ENCODE measurements around the gene P4HA2.

P4HA2 gene

GRCh38 chr5:132272311-132273210 lies 44.9 kb upstream of the P4HA2 start:
- intact Hi-C loops (cut with DNase I; ENCODE audit: low total_unique reads): no loop called here
- Histone ChIP-seq H3K27me3 (no peaks in the 10 kb centered on the region), H3K4me3 (no peak overlapping the region), H3K4me1 (peaks cover 0 to 21% (median 1%) of the 10 kb centered on the region in 4 donors), H3K9me3 (no peaks in the 10 kb centered on the region), H3K36me3 (peaks cover 0 to 62% (median 32%) of the 10 kb centered on the region in 3 donors), H3K27ac (no peak overlapping the region)
- peak; percentile 78 to 90 for TF ChIP-seq CTCF (IDR thresholded peaks at IDR 0.05)
- DNase-seq: peak in 1 of 2 donors; percentile 77

DNA sequence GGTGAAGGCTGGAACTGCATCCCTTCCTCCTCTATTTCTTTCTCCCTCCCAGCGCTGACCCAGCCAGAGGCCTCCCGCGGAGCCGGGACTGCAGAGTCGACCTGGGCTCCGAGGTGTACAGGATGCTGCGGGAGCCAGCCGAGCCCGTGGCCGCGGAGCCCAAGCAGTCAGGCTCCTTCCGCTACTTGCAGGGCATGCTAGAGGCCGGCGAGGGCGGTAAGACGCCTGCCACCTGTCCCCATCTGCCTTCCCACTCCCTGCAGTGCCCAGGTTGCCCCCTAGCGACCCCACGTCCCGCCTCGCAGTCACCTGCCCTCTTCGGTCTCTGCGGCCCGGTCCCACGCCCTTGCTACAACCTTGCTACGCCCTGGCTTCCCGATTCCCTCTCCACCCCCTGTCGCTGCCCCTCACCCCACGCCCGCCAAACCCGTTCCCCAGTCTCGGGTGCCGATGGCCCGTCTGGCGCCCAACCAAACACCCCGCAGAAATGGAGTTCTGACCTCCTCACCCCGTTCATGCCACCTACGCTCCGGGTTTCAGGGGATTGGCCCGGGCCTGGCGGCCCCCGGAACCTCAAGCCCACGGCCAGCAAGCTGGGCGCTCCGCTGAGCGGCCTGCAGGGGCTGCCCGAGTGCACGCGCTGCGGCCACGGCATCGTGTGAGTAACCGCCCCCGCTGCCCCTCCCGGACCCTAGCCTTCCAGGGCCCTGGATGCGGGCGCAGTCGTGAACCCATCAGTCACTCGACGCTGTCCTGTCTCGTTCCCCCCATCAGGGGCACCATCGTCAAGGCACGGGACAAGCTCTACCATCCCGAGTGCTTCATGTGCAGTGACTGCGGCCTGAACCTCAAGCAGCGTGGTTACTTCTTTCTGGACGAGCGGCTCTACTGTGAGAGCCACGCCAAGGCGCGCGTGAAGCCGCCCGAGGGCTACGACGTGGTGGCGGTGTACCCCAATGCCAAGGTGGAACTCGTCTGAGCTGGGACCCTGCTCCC lies 43.9 kb upstream of the P4HA2 start:
- H3K4me1 ChIP-seq: peaks cover 0 to 30% (median 4%) of the 10 kb centered on the region in 4 donors
- no peak overlapping the region for H3K27ac ChIP-seq
- peaks cover 0 to 72% (median 40%) of the 10 kb centered on the region in 3 donors for H3K36me3 ChIP-seq
- H3K27me3 ChIP-seq: no peaks in the 10 kb centered on the region
- no peak for DNase-seq
- intact Hi-C loops (cut with DNase I; ENCODE audit: low total_unique reads): no loop called here
- H3K4me3 ChIP-seq: no peak overlapping the region
- no peaks in the 10 kb centered on the region for H3K9me3 ChIP-seq
- no peak for TF ChIP-seq CTCF (IDR thresholded peaks at IDR 0.05)

- Histone ChIP-seq H3K27ac (no peak overlapping the region), H3K36me3 (peaks cover 0 to 77% (median 40%) of the 10 kb centered on the region in 3 donors), H3K4me3 (no peak overlapping the region), H3K9me3 (no peaks in the 10 kb centered on the region), H3K27me3 (no peaks in the 10 kb centered on the region), H3K4me1 (peaks cover 0 to 38% (median 12%) of the 10 kb centered on the region in 4 donors)
- no peak for DNase-seq
- TF ChIP-seq CTCF (IDR thresholded peaks at IDR 0.05): no peak
- intact Hi-C loops (cut with DNase I; ENCODE audit: low total_unique reads): no loop called here
Measured at GRCh38 chr5:132270706-132271105, 43.1 kb upstream of the P4HA2 start.

DNA sequence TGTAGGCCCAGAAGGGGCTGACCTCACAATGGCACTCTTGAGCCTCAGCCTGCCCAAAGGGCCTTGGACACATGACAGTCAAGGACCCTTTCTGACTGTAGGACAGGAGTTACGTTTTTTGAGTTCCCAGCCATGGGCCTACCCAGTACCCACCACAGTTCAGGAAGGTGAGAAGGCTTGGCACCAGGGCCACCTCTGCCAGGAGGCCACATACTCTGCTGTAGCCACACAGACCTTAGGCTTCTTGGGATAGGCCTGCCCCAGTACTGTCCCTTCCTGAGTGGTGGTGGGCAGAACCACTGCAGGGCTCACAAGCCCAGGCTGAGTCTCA lies 42.6 kb upstream of the P4HA2 start:
- DNase-seq: no peak
- Histone ChIP-seq H3K36me3 (peaks cover 0 to 77% (median 40%) of the 10 kb centered on the region in 3 donors), H3K4me3 (no peak overlapping the region), H3K4me1 (peaks cover 0 to 42% (median 16%) of the 10 kb centered on the region in 4 donors), H3K9me3 (no peaks in the 10 kb centered on the region), H3K27ac (no peak overlapping the region), H3K27me3 (no peaks in the 10 kb centered on the region)
- intact Hi-C loops (cut with DNase I; ENCODE audit: low total_unique reads): no loop called here
- no peak for TF ChIP-seq CTCF (IDR thresholded peaks at IDR 0.05)

DNA sequence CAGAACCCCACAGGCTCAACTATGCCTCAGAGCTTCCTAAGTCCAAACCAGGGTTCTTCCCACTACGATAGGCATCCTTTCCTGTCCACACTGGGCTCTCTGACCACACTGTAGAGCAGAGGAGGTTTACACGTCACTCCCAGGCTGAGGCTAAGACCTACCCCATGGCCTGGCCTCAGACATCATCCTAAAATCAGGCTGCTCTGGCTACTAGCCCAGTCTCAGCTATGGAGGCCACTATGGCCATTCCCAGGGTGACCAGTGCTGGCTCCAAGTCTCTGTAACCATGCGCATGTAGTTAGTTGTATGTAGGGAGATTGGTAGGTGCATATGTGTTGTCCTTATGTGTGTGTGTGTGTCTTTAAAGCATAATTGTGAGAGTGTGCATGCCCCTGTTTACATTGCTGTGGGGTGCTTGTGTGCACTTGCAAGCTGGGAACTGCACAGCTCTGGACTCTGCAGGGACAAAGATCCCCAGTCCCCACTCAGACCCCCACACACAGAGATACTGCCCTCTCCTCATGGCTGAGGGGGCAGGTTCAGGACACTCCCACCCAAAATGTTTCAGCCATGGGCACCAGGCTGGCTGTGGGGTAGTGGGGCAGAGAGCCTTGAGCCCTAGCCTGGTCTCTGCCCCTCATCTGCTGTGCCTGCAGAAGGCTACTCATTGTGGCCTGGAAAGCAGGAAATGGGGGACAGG lies 42.1 kb upstream of the P4HA2 start:
- no peak for TF ChIP-seq CTCF (IDR thresholded peaks at IDR 0.05)
- Histone ChIP-seq H3K27ac (peak overlapping the region; percentile 6 to 27), H3K4me1 (peaks cover 0 to 47% (median 21%) of the 10 kb centered on the region in 4 donors), H3K27me3 (no peaks in the 10 kb centered on the region), H3K4me3 (no peak overlapping the region), H3K9me3 (no peaks in the 10 kb centered on the region), H3K36me3 (peaks cover 0 to 77% (median 40%) of the 10 kb centered on the region in 3 donors)
- intact Hi-C loops (cut with DNase I; ENCODE audit: low total_unique reads): no loop called here
- no peak for DNase-seq
